NCI-H1105 (cell line): ENCODE results near the gene ID1.
A peak's percentile ranks its signal among the peaks of the same experiment; 100 is the strongest.
"Not testable (repeated sequence)": the region's sequence is repeated elsewhere in the genome, so short reads cannot be mapped to it uniquely, and the experiment has no call there.

Experiments used
- DNase-seq: peaks from one replicate; lab custom pipeline; 2025; lab: John Stamatoyannopoulos, UW

ID1 gene

GRCh38 chr20:31573555-31574321 is 31.4 kb upstream of the ID1 start:
- DNase-seq, result peak; percentile 82

- DNase-seq, result not testable (repeated sequence)
Measured at GRCh38 chr20:31574986-31575385, 30.1 kb upstream of the ID1 start.

- DNase-seq, result no peak
Measured at GRCh38 chr20:31576751-31577150, 28.3 kb upstream of the ID1 start.

- no peak for DNase-seq
Measured at GRCh38 chr20:31577194-31577593, 27.9 kb upstream of the ID1 start.

GRCh38 chr20:31578448-31579138 is 26.5 kb upstream of the ID1 start:
- DNase-seq, result no peak

- no peak for DNase-seq
Measured at GRCh38 chr20:31579245-31579644, 25.8 kb upstream of the ID1 start.

- not testable (repeated sequence) for DNase-seq
Measured at GRCh38 chr20:31579941-31580651, 25.0 kb upstream of the ID1 start.

GRCh38 chr20:31580706-31581105 is 24.4 kb upstream of the ID1 start:
- DNase-seq, result no peak

- no peak for DNase-seq
Measured at GRCh38 chr20:31581391-31581790, 23.7 kb upstream of the ID1 start.

- DNase-seq, result no peak
Measured at GRCh38 chr20:31587545-31588389, 17.3 kb upstream of the ID1 start.

- no peak for DNase-seq
Measured at GRCh38 chr20:31590717-31591225, 14.3 kb upstream of the ID1 start.

- no peak for DNase-seq
Measured at GRCh38 chr20:31593221-31594001, 11.7 kb upstream of the ID1 start.

GRCh38 chr20:31594002-31594557 is 11.0 kb upstream of the ID1 start:
- no peak for DNase-seq

- no peak for DNase-seq
Measured at GRCh38 chr20:31594558-31595379, 10.3 kb upstream of the ID1 start.

GRCh38 chr20:31595380-31595653 is 9.8 kb upstream of the ID1 start:
- no peak for DNase-seq

- no peak for DNase-seq
Measured at GRCh38 chr20:31595654-31596411, 9.3 kb upstream of the ID1 start.

- not testable (repeated sequence) for DNase-seq
Measured at GRCh38 chr20:31596412-31596715, 8.7 kb upstream of the ID1 start.

GRCh38 chr20:31596831-31597480 is 8.1 kb upstream of the ID1 start:
- DNase-seq, result no peak

- DNase-seq, result no peak
Measured at GRCh38 chr20:31597481-31597855, 7.6 kb upstream of the ID1 start.
